GM21528 (cell line): ENCODE results near the gene TALDO1.

ENCODE experiments used
- ATAC-seq: cut with Tn5 transposase; IDR thresholded peaks from one replicate; pipeline ENCODE4 v1.9.1; 2021; ENCODE audit warnings: mild to moderate bottlenecking, moderate library complexity; ENCODE audit not compliant: unreplicated experiment, low FRiP score

Gene TALDO1

DNA sequence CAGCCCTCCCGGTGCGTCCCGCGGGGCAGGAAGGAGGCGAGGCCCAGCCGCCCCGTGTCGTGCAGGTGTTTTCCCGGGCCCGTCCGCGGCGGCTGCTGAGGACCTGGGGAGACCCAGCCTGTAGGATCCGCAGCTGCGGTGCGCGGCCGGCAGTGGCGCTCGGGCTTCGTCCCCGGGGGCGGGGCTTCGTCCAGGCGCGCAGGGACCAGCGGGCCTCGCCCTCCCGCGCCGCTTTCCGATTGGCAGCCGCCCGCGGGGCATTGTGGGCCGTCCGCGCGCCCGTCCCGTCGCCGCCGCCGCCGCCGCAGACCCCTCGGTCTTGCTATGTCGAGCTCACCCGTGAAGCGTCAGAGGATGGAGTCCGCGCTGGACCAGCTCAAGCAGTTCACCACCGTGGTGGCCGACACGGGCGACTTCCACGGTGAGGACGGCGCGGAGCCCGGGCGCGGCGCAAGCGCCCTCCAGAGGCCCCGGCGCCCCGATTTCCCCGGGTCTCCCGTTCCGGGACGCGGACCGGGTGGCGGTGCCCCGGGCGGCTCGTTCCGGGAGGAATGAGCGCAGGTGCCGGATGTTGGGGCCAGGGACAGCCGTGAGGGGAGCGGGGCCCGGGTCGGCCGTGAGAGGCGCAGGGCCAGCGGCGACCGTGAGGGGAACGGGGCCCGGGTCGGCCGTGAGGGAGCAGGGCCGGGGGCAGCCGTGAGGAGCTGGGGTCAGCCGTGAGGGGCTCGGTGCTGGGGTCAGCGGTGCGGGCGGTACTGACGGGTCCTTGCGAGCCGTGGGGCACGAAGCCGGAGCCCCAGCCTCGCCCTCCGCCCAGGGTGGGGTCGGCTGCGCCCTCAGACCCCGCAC, at the start of gene TALDO1:
Gene TALDO1 (plus strand): TSS at position 307 of the 849 bp plus-strand sequence. CDS start 18 bp downstream, at position 325.
- peak; percentile 85 for ATAC-seq

DNA sequence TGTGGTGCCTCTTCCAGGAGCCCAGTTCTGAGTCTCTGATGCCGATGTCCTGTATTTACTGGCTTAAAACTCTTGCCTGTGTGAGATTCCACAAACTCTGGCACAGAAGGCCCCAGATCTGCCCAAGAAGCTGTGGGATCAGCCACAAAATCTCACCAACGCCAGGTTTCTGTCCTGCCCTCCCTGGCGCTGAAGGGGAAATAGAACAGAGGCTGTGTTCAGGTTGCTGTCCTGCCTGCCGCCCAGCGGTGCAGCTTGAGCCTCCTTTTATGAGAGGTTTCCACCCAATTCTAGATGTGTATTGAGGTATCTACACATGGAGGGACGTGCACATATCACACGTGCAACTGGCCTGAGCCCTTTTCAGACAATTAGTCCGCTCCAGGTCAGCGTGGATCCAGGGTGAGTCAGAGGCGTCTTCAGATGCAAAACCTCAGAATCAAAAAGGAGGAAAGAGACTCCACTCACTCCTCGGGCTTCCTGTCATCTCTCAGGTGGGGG, 49.4 kb upstream of the TALDO1 start:
- ATAC-seq, result no peak

DNA sequence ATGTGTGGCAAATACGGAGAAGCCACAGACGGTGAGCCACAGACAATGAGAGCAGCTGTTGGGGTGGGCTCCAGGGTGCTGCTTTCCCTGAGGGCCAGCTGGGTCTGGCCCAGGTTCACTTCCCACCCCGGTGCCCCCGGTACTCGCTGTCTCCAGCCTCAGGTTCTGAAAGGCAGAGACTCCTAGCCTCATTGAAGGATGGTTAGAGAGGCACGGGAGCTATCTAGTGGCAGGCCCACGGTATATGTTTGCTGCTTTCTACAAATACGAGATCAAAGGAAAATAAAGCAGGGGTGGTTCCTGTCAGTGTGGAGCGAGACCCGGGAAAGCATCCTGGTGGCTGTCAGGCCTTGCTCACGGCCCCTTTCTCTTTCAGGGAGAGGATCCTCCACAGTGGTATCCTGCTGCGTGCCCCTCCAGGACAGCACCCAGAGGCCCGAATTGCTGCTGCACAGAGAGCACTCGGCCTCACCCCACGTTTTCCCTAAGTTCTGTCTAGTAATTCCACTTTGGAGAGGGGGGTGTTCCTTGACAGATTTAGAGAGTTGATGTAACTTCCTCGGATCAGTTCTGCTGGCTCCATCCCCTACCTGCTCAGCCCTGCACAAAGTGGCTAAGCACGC, 48.7 kb upstream of the TALDO1 start:
- no peak for ATAC-seq

DNA sequence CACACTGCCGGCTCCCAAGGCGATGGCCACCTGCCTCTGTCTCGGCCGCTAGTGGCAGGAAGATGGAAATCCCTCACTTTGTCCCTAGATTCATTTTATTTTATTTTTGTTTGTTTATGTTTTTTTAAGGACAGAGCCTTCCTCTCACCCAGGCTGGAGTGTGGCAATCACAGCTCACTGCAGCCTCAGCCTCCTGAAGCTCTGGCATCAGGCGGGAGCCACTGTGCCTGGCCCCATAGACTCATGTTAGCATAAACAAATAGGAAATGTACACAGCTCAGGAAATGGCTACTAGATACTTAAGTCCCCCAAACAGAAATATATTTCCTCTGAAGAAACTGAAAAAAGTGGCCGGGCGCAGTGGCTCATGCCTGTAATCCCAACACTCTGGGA, 48.2 kb upstream of the TALDO1 start:
- no peak for ATAC-seq

DNA sequence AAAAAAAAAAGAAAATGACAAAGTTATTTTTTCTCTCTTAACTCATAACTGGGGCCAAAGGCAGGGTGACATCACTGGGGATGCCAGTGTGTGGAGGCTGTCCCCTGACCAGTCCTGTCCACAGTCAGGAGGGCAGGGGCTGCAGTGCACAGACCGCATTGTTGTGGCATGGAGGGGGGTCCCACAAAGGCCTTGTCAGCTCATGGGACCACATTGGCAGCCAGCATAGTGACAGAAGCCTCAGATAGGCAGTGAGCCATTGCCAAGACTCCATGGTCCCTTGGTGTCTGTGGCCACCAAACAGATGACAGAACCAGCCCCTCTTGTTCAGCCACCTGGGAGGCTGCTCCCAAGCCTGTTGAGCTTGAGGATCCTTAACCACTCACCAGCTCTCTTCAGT, 47.5 kb upstream of the TALDO1 start:
- ATAC-seq, result no peak

DNA sequence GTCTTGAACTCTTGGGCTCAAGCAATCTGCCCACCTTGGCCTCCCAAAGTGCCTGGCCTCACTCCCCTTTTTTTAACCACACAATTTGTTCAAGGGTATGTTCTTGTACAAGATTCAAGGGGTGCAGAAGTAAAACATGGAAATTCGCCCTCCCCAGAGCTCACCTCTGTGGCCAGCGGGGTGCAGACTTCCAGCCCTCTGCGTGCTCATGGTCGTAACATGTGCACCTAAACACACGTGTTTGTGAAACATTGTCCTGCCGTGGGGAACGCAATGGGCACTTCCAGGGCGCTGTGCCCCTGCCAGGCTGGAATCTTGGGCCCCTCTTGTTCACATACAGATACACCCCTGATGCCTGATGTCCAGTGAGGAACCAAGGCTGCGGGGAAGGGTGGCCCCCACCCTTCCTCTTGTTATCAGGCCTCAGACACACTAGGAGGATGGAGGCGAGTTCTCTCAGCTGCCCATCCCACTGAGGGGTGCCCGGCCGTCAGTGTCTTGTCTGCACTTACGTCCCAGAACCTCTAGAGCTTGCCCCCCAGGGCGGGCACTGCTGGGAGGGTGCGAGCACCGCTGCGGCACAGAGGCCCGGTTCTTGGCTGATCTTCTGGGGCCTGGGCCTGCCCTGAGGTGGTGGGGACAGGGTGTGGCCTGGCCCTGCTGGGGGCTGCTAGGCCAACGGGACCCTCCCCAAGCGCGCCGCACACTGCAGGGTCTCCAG, 45.4 kb upstream of the TALDO1 start:
- ATAC-seq, result no peak

DNA sequence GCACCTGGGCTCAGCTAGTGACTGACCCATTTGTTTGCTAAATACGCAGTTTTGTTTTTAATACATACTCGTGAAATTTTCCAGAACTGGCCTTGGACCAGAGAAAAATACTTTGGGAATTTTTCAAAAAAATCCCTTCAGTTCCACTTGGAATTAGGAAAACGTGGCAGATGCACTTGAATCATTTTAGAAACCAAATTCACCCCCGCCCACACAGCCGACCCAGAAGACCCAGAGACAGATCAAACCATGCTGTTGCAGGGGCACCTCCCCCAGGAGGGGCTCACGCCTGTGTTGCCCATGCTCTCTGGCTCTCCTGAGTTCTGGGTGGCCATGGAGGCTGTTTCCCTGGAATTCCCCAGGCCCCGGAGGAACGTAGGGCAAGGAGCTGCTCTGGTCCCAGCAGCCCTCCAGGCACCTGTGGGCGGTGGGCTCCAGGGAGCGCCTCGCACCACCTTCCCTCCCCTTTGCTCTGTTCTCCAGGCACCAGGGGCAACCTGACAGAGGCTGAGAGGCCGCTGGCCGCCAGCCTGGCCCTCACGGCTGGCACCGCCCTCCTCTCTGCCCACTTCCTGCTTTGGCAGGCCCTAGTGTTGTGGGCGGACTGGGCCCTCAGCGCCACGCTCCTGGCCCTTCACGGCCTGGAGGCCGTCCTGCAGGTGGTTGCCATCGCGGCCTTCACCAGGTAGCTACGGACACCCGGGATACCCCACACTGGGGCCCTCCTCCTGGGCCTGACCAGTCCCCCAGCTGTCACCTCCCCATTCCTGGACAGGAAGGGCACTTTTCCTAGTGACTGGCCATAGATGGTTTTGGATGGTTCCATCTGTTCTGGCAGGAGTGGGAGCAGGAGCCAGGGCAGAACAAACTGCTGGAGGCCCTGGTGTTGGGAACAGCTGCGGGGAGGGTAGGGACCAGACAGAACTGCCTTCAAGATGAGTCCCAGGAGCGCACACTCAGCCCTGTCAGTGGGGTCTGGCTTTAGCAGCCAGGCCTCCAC, 44.5 kb upstream of the TALDO1 start:
- no peak for ATAC-seq

DNA sequence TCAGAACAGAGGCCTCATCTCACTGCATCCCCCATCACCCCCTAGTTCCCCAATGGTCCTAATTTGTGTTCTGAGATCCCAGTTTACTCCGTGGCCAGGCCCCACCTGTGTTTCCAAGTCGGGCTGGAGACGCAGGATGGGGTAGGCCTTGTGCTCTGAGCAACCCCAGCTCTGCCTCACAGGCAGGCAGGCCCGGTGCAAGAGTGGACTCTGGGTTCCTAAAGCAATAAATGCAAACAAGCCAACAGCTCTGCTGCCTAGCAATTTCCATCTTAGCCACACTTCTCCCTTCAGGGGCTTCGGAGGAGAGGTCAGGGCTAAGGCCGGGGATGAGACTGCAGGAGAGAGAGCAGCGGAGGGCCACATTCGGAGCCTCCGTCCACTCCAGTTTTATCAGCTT, 43.8 kb upstream of the TALDO1 start:
- ATAC-seq, result no peak

DNA sequence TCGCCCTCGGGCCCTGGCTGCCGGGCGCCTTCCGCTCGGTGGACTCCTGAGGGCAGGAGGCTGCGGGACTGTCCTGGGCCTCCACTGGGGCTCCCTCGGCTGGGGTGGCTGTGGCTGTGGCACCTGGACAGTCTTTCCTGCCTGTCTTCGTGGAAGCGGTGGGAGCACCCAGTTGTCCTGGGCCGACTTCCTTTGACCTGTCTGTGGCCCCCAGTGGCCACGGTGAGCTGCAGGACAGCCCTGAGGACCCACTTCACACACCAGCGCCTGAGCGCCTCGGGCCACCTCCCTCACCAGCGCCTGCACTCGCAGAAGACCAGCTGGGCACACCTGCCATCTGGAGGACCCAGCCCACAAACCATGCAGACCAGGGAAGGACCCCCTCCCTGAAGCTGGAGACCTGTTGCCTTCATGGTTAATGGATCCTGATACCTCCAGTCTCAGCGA, 43.0 kb upstream of the TALDO1 start:
- ATAC-seq, result no peak

DNA sequence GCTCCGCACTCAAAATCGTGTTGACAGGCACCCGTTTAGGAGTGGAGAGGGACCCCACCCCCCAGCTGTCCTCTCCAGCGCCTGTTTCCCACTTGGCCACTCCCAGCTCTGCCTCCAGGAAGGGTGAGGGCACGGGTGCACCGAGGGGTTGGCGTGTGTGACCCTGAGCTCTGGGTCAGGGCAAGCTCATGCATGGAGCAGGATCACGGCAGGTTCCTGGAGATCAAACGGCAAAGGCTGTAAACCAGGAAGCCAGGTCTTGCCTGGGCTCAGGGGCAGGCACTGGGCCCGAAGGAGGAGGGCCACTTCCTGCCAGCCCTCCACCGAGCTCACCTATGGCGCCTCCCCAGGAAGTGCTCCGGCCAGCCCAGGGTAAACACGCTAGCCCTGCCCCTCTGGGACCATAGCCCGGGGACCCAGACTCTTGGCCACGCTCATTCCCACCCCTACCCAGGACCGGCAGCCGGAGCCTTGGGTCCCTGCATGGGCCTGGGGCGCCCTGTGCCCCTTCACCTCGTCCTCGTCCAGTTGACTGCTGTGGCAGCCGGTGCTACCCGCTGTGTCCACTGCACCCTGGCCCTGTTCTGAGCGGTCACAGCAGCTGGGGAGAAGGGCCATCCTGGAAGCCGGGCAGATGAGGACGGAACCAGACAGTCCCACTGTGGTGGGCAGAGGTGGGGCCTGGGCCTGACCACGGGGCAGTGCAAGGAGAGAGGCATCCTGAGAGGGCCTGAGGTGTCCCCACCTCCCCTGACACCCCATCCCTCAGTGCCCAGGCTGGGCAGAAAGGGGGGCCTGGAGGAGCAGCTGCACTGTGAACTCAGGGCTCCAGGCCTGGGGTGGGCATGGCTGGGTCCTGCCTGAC, 42.3 kb upstream of the TALDO1 start:
- no peak for ATAC-seq

DNA sequence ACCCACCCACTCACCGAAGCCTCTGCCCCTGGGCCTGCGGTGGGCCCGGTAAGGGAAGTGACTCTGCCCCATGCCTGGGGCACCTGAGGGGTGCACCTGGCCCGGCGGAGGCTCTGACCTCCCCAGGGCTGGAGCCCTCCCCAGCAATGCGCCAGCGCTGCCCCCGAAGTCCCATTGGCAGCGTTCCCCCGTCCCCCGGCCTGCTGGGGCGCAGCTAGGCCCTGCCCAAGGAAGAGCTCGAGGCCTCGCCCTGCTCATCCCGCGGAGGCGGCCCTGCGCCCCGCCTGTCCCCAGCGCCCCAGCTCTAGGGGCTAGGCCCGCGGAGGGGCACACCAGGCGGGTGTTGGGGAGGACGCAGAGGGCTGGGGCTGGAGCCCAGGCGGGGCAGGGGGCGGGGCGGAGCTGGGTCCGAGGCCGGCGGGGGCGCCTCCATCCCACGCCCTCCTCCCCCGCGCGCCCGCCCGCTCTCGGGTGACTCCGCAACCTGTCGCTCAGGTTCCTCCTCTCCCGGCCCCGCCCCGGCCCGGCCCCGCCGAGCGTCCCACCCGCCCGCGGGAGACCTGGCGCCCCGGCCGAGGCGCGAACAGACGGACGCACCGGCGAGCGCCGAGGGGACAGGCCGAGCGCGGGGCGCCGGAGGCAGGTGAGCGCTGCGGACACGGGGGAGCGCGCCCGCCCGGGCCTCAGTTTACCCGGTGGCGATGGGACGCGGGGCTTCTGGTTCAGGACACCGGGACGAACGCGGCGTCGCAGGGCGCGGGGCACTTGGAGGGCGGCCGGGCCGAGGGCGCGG, 41.4 kb upstream of the TALDO1 start, which contains the start of gene EPS8L2:
Gene EPS8L2 (plus strand): TSS at position 586 of the 793 bp plus-strand sequence. CDS start 3,177 bp downstream, outside the sequence.
- ATAC-seq, result no peak

DNA sequence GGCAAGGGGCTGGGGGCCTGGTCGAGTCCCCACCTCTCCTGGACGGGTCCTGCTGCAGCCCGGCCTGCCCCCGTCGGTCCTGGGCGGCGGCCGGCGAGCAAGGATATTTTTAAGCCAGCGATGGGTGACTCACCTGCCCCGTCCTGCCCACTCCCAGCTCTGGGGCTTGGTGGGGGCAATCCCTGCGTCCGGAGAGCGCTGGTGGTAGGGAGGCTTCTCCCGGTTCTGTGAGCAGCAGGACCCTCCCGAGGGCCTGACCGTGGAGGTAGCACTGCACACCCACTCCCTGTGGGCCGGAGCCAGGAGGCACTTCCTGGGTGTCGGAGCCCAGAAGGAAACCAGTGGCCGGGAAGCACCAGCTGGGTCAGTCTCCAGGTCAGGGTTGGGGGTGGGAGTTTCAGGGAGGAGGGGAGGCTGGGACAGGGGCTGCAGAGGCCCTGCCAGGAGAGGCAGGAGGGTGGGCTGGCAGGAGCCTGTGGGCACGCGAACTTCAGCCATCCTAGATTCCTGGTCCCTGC, 40.8 kb upstream of the TALDO1 start:
- ATAC-seq, result no peak

DNA sequence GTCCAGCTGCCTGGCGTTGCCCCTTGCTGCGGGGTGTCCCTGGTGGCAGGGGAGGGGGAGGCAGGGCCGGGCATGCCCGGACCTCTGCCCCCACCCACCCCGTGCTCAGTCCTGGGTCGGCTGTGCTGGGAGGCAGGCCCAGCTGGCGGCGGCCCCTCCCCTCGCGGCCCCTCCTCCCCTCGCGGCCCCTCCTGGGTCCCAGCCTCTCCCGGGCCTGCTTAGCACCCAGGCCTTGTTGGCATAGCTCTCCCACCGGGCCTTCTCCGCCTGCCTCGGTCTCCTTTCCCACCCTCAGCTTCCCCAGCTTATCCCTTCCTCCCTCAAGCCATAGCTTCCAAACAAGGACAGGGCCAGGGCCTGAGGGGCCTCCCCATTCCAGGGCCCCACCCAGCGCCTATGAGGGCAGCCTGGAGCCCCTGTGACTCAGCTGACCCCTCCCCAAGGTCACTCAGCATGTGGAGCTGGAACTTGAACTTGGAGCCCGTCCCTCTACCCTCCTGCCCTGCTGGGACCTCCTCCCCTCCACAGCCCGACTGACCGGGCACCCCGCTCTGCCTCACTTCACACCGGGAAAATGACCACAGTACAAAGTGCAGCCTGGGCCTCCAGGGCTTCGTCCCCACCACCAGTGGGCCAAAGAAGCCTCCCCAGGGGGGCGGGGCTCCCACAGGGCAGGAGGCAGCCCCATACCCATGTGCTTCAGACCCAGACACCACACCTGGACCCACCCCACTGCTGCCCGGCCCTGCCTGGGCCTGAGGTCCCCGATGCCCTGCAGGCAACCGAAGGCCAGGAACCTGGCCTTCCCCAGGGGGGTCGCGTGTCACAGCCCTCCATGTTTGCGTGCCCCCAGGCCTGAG, 40.1 kb upstream of the TALDO1 start:
- ATAC-seq, result no peak

DNA sequence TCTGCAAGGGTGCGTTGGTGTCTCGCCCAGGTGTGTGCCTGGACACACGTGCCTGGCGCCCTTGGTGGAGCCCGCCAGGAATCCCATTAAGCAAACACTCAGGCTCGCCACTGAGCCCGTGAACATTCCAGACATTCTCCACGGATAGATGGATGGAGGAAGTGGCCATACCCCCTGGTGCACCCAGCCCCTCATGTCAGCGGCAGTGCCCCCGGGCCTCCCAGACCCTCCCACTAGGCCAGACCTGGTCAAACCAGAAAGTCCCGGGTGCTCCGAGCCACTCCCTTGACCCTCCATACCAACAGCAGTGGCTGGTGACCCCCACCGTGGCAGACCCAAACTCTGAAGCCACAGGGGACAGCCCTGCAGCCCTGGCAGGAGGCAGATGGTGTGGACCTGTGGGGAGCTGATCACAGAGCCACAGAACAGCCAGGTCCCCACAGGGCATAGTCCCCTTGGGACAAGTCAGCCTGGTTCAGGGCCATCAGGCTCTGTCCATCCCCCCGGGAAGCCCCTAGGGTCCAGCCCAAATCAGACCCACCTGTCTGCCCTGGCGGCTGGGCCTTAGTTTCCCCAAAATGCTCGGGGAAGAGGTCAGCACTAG, 39.3 kb upstream of the TALDO1 start:
- ATAC-seq, result no peak

DNA sequence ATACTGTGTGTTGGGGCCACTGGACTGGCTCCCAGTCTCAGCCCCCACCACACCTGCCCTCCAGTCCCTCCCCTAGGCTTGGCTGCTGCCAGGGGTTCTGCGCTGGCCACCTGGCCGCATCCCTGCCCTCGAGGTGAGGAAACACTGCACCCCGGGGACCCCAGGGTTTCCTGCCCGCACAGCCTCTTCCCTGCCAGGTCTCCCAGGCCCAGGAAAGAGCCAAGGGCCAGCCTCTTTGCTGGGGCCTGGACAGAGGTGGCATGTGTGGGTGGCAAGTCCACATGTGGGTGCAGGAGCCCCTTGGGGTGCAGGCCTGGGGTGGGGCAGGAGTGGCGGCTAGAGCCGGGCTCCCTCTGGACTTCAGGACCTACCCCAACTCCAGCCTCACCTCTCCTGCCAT, 38.8 kb upstream of the TALDO1 start:
- no peak for ATAC-seq
